ENCODE measurements around the gene SUOX. TPM values are rescaled to one million over a fixed set of nuclear protein-coding genes. Genes with fewer than 3 reads are reported as not detected.
"Not testable (repeated sequence)": the region's sequence is repeated elsewhere in the genome, so short reads cannot be mapped to it uniquely, and the experiment has no call there.

Gene SUOX
- total RNA-seq, 1 experiment from 2014 or later: 16.7 TPM

DNA sequence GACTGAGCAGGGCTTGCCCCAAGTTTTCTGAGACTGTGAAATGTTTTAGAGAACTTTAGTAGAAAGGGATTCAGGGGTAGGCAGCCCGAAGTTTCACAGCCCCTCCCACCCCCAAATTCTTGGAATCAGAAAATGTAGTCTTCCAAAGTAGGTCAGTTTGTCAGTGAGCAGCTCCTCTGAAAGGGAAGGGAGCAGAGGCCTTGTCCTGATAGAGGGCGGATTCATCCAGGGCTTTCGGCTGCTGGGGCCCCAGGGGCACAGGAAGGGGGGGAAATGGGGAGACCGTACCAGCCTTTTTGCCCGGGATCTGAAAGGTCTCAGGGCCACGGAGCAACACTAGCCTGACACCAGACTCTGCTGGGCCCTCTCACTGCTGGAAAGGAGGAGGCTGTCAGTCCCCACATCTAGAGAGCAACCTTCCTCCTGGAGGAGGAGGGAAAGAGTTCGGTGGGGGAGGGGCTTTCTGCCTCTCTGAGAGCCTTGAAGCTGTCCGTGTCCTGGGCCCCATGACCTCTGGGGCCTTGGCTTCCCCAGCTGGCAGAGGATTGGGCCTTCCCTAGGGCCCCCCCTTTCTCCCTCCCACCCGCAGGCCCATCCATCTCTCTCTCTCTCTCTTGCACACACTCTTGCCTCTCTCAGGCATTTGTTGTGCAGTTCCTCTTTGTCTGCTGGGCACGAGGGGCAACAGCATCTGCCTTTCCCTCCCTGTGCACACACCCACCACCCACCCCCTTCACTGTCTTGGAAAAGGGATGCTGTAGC is 23.5 kb downstream of the SUOX start, which contains the start of gene IKZF4:
IKZF4 (plus strand) TSS at position 621 of the 762 bp plus-strand sequence. CDS start 451 bp downstream, outside the sequence.
- DNase-seq (ENCODE audit: low spot score): no peak

DNA sequence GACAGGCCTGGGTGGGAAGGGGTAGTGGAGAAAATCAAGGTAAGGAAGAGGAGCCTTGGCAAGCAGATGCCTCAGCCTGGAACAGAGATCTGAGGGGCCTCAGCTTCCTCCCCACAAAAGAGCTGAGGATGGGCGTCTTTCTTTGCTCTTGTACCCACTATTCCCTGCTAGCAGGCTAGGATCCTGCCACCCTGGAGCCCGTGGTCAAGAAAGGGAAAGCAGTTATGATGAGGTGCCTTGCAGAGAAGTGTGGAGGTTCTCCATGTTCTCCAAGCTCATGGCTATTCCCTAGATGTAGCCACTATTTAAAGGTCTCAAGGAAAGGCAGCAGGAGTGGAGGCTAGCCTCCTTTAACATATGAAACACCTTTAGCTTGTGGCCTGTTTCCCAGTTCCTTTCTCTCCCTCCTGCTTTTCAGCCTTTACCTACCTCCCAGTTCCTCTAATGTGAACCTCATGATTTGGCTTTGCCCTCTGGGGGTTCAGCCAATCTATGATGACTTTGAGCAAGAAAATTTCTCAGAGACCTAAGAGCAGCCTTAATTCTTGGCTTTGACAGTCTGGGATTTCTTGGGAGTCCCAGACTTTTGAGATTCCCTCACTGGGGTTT is 24.9 kb downstream of the SUOX start:
- DNase-seq (ENCODE audit: low spot score): no peak

DNA sequence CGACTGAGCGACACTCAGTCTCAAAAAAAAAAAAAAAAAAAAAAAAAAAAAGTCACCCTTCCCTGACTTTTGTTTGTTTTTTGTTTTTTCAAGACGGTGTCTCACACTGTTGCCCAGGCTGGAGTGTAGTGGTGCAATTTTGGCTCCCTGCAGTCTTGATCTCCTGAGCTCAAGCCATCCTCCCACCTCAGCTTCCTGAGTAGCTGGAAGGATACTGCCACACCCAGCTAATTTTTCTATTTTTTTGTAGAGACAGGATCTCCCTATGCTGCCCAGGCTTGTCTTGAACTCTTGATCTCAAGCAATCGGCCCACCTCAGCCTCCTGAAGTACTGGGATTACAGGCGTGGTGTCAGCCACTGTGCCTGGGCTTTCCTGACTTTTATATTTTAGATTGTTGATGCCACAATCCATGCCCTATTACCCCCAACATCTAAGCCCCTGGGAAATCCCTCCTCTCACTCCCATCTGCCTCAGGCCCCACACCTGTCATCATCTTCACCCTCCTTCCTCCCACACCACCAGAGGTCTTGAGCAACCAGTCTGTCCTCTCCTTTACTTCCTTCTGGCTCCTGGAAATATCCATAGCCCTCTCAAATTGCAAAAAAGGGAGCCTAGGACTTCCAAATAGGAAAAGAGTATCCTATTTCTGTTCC is 31.6 kb downstream of the SUOX start:
- no peak for DNase-seq (ENCODE audit: low spot score)

DNA sequence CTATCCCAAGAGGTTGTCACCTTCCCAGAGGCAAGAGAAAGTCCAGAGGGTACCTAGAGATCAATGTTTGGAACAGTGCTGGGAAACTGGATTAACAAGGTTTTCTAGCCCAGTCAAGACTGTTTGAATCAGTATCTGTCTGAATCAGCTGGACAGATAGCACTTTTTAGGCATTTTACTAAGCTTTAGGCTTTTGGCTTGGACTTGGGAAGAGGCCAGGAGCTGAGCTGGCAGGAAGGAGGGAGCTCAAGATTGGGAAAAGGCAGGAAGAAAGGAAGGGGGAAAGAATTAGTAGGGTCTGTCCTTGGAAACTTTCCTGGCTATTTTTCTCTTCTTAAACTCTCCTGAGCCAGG is 32.1 kb downstream of the SUOX start:
- DNase-seq (ENCODE audit: low spot score): no peak

DNA sequence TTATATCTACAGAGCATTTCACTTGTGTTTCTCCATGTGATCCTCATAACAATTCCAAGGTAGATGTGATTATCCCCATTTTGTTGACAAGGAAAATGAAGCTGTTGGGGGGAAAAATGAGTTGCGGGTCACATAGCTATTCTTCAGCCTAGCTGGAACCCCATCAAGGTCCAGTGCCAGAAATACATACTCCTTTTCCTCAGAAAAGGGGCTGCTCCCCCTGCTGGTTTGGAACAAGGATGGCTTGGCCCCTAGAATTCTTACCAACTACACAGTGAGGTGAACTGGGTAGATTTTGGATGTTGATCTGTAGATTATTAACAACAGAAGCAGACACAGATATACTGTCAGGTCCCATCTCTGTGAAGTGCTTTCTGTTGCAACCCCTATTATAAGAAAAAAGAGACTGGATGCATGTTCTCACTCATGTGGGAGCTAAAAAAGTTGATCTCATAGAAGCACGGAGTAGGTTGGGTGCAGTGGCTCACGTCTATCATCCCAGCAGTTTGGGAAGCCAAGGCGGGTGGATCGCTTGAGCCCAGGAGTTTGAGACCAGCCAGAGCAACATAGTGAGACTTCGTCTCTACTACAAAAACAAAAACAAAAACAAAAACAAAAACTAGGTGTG is 32.7 kb downstream of the SUOX start:
- DNase-seq (ENCODE audit: low spot score): no peak

DNA sequence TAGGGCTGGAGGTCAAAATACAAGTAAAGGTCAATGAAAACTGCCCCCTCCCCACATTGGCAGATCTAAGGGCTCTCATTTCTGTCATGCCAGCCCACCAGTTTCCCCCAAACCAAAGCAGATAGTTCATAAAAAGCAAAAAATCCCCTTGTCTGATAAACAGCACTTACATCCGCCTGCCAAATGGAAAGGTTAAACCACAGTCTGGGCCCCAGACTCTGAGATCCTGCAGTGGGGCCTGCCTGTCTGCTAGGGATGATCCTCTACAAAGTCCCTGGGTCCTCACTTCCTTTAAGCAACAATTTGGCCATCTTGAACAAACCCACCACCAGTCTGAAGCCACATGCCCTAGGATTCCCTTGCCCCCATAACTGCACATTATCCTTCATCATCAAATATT is 34.9 kb downstream of the SUOX start:
- DNase-seq (ENCODE audit: low spot score): no peak

DNA sequence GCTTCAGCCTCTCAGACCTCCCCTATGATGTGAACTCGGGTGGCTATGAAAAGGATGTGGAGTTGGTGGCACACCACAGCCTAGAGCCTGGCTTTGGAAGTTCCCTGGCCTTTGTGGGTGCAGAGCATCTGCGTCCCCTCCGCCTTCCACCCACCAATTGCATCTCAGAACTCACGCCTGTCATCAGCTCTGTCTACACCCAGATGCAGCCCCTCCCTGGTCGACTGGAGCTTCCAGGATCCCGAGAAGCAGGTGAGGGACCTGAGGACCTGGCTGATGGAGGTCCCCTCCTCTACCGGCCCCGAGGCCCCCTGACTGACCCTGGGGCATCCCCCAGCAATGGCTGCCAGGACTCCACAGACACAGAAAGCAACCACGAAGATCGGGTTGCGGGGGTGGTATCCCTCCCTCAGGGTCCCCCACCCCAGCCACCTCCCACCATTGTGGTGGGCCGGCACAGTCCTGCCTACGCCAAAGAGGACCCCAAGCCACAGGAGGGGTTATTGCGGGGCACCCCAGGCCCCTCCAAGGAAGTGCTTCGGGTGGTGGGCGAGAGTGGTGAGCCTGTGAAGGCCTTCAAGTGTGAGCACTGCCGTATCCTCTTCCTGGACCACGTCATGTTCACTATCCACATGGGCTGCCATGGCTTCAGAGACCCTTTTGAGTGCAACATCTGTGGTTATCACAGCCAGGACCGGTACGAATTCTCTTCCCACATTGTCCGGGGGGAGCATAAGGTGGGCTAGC is 37.7 kb downstream of the SUOX start:
- no peak for DNase-seq (ENCODE audit: low spot score)

DNA sequence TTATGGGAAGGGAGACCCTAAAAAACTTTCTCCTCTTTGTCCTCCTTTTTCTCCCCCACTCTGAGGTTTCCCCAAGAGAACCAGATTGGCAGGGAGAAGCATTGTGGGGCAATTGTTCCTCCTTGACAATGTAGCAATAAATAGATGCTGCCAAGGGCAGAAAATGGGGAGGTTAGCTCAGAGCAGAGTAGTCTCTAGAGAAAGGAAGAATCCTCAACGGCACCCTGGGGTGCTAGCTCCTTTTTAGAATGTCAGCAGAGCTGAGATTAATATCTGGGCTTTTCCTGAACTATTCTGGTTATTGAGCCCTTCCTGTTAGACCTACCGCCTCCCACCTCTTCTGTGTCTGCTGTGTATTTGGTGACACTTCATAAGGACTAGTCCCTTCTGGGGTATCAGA is 40.1 kb downstream of the SUOX start:
- DNase-seq (ENCODE audit: low spot score): no peak

DNA sequence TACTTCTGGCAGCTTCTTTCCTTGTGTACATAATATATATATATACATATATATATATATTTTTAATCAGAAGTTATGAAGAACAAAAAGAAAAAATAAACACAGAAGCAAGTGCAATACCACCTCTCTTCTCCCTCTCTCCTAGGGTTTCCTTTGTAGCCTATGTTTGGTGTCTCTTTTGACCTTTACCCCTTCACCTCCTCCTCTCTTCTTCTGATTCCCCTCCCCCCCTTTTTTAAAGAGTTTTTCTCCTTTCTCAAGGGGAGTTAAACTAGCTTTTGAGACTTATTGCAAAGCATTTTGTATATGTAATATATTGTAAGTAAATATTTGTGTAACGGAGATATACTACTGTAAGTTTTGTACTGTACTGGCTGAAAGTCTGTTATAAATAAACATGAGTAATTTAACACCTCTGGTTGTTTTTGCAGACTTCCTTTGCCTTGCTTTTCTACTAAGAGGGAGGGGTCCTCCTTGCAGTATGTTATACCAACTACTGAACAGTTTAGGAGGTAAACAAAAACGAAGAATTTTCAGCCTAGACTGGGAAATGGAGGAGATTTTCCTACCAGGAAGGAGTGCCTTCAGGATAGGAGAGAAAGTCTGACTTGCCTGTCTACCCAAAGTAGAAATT is 41.1 kb downstream of the SUOX start:
- no peak for DNase-seq (ENCODE audit: low spot score)

DNA sequence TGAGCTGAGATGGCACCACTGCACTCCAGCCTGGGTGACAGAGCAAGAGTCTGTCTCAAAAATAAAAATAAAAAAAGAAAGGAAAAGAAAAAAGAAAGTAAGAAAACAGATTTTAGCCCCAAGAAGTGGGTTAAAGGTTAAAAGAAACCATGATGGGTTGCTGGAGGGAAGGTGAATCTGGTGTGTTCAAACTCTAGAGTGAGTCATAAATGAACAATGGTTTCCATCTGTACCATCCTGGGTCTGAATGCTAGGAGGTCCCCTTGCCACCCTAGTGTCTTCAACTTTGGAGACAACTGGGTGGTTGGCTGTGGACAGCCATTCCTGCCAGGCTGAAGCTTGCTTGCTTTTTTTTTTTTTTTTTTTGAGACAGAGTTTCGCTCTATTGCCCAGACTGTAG is 43.1 kb downstream of the SUOX start:
- DNase-seq (ENCODE audit: low spot score): no peak

DNA sequence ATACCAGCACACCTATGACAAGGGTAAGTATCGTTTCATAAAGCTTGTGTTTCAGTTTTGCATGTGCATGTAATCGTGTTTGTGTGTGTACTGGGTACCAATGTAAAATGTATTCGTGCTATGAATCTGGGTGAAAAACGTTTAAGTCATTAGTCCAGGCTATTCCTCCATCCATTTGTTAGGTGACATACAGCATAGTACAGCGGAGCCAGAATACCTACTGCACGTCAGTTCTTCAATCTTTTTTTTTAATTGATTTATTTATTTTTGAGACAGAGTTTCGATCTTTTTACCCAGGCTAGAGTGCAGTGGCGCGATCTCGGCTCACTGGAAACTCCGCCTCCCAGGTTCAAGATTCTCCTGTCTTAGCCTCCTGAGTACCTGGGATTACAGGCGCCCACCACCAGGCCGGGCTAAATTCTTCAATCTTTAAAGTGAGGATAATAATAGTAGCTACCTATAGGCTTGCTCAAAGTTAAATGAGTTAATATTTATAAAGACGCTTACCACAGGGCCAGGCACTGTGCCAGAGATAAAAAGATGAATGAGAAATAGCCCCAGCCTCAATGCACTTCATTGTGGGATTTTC is 44.0 kb downstream of the SUOX start:
- DNase-seq (ENCODE audit: low spot score): no peak

DNA sequence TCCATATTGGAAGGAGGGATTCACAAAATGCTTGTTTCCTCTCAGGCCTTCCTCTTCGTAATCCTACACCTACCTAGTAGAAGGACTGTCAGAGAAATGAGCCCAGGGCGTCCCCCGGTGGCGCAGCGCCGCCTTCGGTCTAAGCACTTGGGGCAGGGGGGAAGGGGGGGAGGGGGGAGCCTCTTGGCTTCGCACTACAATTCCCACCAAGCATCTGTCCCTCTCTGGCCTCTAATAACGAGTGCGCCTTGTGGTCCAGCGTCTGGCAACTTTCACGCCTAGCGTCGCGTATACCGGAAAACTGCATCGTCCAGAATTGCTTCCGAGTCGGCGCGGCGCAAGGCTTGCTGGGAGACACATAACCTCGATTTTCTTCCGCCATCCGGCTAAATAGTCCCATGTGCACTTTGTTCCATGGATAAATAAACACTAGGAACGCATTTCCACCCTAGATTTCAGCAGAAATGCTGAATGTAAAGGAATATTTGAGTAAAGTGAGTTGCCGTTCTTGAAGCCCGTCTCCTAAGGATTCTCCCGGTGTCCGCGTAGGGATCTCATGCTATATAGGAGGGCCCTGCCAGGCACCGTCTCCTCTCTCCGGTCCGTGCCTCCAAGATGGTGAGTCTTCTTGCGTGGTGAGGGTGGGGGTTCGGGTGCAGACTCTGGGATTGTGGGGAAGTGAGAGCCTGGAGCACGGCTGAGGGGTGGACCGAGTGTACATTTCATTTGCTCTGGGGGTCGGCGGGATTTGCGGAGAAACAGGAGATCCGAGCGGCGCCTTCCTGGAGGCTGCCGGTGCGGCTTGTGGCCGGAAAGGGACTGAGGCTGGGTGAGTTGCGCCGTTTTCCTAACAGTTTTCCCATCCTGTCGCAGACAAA is 44.7 kb downstream of the SUOX start, which contains the start of gene RPS26:
RPS26 (plus strand) TSS at position 367 of the 878 bp plus-strand sequence; CDS start at position 616, 249 bp downstream.
- DNase-seq (ENCODE audit: low spot score): peak; percentile 99

DNA sequence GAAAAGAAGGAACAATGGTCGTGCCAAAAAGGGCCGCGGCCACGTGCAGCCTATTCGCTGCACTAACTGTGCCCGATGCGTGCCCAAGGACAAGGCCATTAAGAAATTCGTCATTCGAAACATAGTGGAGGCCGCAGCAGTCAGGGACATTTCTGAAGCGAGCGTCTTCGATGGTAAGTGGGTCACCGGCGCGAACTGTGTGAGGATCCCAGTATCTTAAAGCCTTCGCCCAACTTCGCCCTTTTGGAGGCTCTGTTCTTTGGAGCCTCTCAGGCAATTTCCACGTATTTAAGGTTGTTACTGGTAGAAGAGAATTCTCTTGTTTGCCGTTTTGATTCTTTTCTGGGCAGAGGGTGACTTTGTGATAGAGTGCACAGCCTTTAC is 45.3 kb downstream of the SUOX start:
- not testable (repeated sequence) for DNase-seq (ENCODE audit: low spot score)

DNA sequence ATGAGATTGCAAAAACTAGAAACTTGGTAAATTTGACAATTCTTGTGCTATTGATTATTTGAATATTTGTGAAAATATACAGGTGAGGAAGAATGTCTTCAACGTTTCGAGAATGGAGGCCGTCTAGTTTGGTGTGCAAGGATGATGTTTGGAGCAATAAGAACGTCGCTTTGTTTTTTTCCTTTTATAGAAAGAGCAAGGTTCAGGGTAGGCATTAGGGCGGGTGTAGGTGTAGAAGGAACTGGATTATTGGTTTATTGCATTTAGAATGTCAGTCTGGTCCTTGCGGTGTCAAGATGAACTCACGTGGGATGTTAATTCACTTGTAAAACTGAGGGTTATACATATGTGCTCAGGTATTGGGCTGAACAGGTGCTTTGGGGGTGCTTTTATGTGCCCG is 45.8 kb downstream of the SUOX start:
- no peak for DNase-seq (ENCODE audit: low spot score)

DNA sequence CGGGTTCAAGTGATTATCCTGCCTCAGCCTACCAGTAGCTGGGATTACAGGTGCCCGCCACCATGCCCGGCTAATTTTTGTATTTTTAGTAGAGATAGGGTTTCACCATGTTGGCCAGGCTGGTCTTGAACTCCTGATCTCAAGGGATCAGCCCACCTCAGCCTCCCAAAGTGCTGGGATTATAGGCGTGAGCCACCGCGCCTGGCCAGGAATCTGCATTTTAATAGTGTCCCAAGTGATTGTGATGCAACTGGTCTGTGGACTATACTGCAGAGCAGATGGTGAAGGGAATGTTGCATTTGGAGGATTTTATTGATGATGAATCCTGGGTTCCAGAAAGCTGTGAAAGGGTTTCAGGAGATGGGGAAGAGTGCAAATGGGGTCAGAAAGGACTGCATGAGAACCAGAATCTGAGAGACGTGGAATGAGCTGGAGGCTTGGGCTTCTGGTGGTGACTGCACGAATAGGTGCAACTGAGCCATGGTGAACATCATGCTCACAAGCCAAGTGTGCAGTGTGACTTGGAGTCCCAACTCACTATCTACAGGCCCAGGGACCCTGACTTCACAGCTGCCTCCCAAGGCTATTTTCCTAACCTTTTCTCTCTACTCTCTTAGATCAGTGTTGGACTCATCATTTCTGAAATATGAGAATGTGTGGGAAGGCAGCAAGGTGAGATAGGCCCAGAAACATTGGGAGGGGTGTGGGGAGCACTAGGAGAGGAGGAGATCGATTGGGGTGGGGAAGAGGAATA is 49.1 kb downstream of the SUOX start:
- DNase-seq (ENCODE audit: low spot score): no peak

DNA sequence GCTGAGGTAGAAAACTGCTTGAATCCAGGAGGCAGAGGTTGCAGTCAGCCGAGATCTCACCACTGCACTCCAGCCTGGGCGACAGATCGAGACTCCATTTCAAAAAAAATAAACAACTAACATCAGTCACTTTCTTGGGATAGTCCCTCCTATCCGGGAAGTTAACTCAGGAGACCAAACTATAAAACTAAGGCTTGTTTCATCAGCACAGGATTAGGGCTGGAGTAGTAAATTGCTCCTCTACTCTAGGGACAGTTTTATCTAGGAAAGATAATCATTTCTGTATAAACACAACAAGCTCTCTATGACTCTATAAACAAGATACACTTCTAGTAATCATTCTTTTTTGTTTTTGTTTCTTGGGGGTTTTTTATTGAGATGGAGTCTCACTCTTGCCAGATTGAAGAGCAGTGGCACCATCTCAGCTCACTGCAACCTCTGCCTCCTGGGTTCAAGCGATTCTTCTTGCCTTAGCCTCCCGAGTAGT is 56.4 kb downstream of the SUOX start:
- DNase-seq (ENCODE audit: low spot score): peak; percentile 26
